Mucosa of descending colon (tissue), 3 donors: ENCODE results near the gene RPGRIP1. TPM values are rescaled to one million over a fixed set of nuclear protein-coding genes. Genes with fewer than 3 reads are reported as not detected.
A peak's percentile ranks its signal among the peaks of the same experiment; 100 is the strongest.

Experiments used
- ATAC-seq: fragments of 200-7000 bp; cut with Tn5 transposase; one replicate; pipeline ENCODE4 v1.9.1; 2020; ENCODE audit warnings: mild to moderate bottlenecking, moderate library complexity
- DNase-seq, 3 donors: peaks; one replicate each; pipeline ENCODE4 v3.0.0-alpha.2; 2020
- H3K36me3 ChIP-seq: fragments of 200-600 bp; one replicate; pipeline ENCODE4 v1.8.0; 2021; ENCODE audit warnings: low read depth, mild to moderate bottlenecking
- H3K4me1 ChIP-seq: fragments of 200-600 bp; one replicate; pipeline ENCODE4 v1.8.0; 2021; ENCODE audit warnings: low read depth, mild to moderate bottlenecking
- H3K4me3 ChIP-seq: fragments of 200-600 bp; one replicate; pipeline ENCODE4 v1.8.0; 2021; ENCODE audit warnings: mild to moderate bottlenecking
- H3K9me3 ChIP-seq: fragments of 200-600 bp; one replicate; pipeline ENCODE4 v1.8.0; 2021; ENCODE audit warnings: mild to moderate bottlenecking
- CTCF ChIP-seq: fragments of 200-600 bp; IDR thresholded peaks from one replicate; pipeline ENCODE4 v1.8.0; 2022; ENCODE audit warnings: antibody characterized with exemption, mild to moderate bottlenecking
- intact Hi-C, 2 donors: fragments of 100-400 bp; cut with DNase I in 1 of 2; cut with micrococcal nuclease in 1 of 2; formaldehyde crosslinking; loops; one replicate each; pipeline versions ENCODE4 v1.11.0 to v1.11.1; 2022; cut with DNase I, micrococcal nuclease
- total RNA-seq, 3 donors: library from RNA; stranded (reverse); fragmentation: NEBNext Ultra II Directional in 2 of 3; extraction: Animal tissue kit (Norgen Biotek cat#: 25700) in 2 of 3; gene quantifications; one replicate each; pipeline versions ENCODE4 v1.2.1 to v1.2.4, GENCODE V29; 2021 to 2023
- donor health status: DM: no; HTN: no; CAD: no; lungs with moderate emphysema.
- donor health status: DM: no; HTN: no; CAD: no.
- donor health status: DM: no; HTN: yes; CAD: no.

The RPGRIP1 gene
- total RNA-seq, 3 donors from 2014 or later, result 0.09 to 0.20 TPM; not detected in 1

GRCh38 chr14:21256539-21257393 is 23.1 kb upstream of the RPGRIP1 start:
- Histone ChIP-seq H3K36me3 (no peaks in the 10 kb centered on the region), H3K4me3 (no peak overlapping the region), H3K4me1 (peaks cover 15% of the 10 kb centered on the region), H3K9me3 (no peaks in the 10 kb centered on the region)
- intact Hi-C loops, result no loop called here
- ATAC-seq (no peak), DNase-seq (no peak)
- TF ChIP-seq CTCF, result no peak

- Histone ChIP-seq H3K4me1 (peaks cover 18% of the 10 kb centered on the region), H3K4me3 (no peak overlapping the region), H3K9me3 (no peaks in the 10 kb centered on the region), H3K36me3 (no peaks in the 10 kb centered on the region)
- intact Hi-C loops, result no loop called here
- ATAC-seq, result peak; percentile 13
- DNase-seq, result no peak
- no peak for TF ChIP-seq CTCF
Measured at GRCh38 chr14:21257394-21257909, 22.4 kb upstream of the RPGRIP1 start.

DNA sequence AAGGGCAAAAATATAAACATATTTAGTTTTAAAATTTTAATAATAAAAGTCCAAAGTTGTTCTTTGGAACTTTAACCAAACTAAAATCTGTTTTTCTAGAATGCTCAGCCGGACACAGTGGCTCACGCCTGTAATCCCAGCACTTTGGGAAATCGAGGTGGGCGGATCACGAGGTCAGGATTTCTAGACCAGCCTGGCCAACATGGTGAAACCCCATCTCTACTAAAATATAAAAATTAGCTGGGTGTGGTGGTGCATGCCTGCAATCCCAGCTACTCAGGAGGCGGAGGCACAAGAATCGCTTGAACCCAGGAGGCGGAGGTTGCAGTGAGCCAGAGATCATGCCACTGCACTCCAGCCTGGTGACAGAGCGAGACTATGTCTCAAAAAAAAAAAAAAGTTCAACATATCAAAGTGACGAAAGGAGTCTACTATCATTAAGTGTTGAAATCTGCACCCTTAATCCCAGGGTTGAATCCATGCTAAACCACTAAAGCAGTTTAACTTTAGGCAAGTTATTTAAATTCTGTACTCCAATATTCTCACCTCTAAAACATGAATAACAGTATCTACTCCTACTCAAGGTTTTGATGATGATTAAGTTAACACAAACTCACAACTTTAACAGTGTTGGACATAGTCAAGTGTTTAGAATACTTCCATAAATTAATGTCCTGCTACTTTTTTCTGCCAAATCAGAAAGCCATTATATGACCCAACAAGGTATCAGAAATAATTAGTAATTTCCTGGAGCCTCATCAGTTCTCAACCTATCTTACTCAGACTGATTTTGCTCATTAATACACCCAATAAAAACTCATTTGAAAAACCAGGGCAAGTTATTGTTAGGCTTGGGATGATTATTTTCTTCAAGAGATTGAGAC is 21.6 kb upstream of the RPGRIP1 start:
- H3K36me3 ChIP-seq, result no peaks in the 10 kb centered on the region
- intact Hi-C loops, result no loop called here
- DNase-seq, result no peak
- no peak overlapping the region for H3K4me3 ChIP-seq
- ATAC-seq, result no peak
- peaks cover 26% of the 10 kb centered on the region for H3K4me1 ChIP-seq
- TF ChIP-seq CTCF, result no peak
- no peaks in the 10 kb centered on the region for H3K9me3 ChIP-seq

- Histone ChIP-seq H3K9me3 (no peaks in the 10 kb centered on the region), H3K36me3 (no peaks in the 10 kb centered on the region), H3K4me3 (no peak overlapping the region), H3K4me1 (peaks cover 32% of the 10 kb centered on the region)
- no peak for DNase-seq
- no peak for ATAC-seq
- no peak for TF ChIP-seq CTCF
- intact Hi-C loops, result no loop called here
Measured at GRCh38 chr14:21258889-21259787, 20.7 kb upstream of the RPGRIP1 start.

- no peak overlapping the region for H3K4me3 ChIP-seq
- H3K4me1 ChIP-seq, result peaks cover 46% of the 10 kb centered on the region
- H3K9me3 ChIP-seq, result no peaks in the 10 kb centered on the region
- no peak for TF ChIP-seq CTCF
- intact Hi-C loops, result no loop called here
- ATAC-seq (no peak), DNase-seq (no peak)
- H3K36me3 ChIP-seq, result no peaks in the 10 kb centered on the region
Measured at GRCh38 chr14:21261824-21262223, 18.1 kb upstream of the RPGRIP1 start.
